ENCODE measurements around the gene DHX40.

- TF ChIP-seq POLR2AphosphoS5 (IDR thresholded peaks at IDR 0.05; ENCODE audit: low read depth, low read length) (no peak), REST (IDR thresholded peaks at IDR 0.05; ENCODE audit: insufficient read depth in 1 of 2, low read depth in 2 of 2, low read length in 1 of 2) (no peak), CTCF (IDR thresholded peaks at IDR 0.05) (no peak)
These were observed 72.4 kb downstream of the DHX40 start for GRCh38 chr17:59637611-59638310.
